ENCODE data around the gene C4orf50.

The C4orf50 gene

DNA sequence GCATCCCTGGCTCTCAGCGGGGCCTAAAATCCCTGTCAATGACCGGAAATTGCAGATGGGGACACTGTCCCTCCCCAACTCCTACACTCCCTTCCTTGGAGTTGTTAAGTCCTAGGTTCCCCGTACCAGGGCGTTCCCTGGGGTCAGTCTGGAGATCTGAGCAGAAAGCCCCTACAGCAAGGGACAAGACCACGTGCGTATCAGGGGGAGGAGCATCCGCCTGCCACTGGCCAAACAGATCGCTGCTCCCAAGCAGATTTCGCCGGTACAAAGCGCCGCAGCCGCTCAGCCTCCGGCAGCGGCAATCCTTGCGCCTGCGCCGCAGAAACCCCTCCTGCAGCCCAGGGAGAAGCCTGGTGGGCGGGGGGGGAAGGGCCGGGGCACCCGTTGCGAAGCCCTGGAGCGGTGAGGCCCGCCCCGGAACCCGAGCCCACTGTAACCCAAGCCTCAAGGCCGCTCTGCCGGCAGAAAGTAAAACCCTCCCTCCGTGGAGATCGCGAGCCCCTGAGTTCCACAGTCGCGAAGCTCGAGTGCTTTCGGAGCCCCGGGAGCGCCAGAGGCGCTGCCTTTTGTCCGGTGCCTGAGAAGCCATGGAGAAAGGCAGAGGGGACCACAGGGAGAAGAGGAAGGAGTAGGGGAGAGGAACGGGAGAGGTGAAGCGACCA is 128.0 kb downstream of the C4orf50 start:
- DNase-seq (ENCODE audit: low read depth): no peak

- no peak for DNase-seq (ENCODE audit: low read depth)
Measured at GRCh38 chr4:5889002-5889696, 129.1 kb downstream of the C4orf50 start.

DNA sequence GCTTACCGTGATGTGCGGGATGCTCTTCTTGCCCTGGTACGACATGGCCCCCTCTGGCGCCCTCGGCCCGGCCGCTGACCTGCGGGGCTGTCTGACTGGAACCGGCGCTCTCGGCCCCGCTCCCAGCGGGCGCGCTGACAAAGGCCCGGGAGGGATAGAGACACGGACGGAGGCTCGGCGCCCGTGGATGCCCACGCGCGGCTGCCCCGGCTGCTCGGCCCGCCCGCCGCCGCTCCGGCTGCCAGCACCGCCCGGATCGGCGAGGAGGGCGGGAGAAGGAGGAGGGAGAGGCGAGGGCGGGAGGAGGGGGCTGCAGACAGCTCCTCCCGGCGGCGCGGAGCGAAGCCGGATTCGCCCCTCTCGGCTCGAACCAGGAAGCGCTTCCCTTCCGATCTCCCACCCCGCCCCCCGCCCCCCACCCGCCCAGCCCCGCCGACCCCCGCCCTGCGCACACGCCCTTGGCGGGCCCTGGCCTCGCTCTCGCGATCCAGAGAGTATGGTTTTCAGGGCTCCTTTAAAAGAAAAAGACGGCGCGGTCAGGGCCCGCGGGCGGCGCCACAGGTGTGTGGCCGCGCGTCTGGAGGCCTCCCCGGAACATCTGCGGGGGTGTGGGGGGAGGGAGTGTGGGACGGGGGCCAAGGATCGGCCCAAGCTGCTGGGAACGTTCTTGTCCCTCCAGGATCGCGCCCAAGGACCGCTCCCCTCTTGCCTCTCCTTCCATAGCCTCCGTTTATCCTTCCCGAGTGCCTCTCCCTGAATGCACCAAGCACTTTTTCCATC is 129.8 kb downstream of the C4orf50 start:
- DNase-seq (ENCODE audit: low read depth): no peak

DNA sequence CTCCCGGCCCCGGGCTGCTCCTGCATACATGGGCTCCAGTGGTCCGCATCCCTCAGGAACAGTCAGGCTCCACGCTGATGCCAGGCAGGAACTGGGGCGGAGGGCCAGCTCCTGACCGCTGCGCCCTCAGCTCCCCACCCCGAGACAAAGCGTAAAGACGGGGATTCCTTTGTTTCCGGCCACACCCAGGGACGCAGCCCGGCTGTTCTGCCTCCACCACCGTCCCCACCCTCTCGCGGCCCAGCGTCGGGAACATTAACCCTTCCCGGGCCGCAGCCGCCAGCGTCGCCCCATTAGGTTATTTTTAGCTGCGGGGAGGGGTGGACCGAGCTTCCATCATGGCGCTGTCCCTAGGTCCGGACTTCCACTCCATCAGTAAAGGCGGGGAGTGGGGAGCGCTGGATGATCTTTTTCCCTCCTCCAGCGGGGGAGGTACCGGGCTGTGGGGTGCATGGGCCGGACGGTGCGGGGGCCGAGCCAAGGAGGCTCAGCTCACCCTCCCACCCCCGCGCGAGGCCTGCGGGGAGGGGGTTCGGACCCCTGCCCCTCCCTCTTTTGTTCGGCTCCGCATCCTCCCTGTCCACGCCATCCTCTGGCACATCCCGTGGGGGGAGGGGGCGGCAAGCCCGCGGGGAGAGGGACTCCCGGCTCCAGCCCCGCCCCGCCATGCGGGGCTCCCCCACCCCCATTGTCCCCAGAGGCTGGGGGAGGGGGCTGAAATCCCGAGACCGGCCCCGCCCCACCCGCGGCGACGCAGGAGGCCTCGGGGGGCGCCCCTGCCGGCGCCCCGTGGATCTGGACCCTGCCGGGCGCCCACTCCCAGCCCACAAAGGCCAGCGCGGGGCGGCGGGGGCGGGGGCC is 130.6 kb downstream of the C4orf50 start:
- no peak for DNase-seq (ENCODE audit: low read depth)

DNA sequence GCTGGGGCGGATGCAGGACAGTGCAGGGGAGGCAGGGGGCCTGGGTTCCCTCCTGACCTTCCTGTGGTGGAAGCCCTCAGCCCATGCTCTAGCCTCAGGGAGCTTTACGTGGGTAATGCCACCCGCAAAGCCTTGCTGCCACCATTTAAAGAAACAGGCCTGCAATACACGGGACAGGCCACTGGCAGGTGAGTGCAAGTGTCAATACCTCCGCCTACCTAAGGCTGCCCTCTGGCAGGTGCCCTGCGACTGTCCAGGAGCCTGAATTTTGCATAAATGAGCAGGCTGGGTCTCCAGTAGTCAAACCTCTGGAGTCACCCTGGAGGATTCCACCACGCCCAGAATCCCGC is 131.2 kb downstream of the C4orf50 start:
- no peak for DNase-seq (ENCODE audit: low read depth)

- no peak for DNase-seq (ENCODE audit: low read depth)
Measured at GRCh38 chr4:5885733-5886132, 132.5 kb downstream of the C4orf50 start.

- DNase-seq (ENCODE audit: low read depth): no peak
Measured at GRCh38 chr4:5884796-5885195, 133.4 kb downstream of the C4orf50 start.

- no peak for DNase-seq (ENCODE audit: low read depth)
Measured at GRCh38 chr4:5883916-5884315, 134.3 kb downstream of the C4orf50 start.

DNA sequence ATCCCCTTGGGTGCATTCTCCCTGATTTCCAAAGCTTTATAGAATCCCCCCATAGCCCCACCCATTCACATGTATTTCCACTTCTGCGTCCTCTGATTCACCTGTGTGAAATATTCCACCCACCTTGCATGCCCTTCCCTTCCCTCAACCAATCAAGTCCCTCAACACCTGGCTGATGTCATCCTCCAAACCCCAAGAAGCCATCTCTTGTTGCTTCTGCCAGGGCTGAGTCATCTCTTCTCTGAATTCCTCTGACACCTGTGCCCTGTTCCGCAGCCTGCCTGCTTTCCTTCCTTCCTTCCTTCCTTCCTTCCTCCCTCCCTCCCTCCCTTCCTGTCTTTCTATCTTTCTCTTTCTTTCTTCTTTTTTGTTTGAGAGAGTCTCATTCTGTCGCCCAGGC is 135.3 kb downstream of the C4orf50 start:
- DNase-seq (ENCODE audit: low read depth): no peak

DNA sequence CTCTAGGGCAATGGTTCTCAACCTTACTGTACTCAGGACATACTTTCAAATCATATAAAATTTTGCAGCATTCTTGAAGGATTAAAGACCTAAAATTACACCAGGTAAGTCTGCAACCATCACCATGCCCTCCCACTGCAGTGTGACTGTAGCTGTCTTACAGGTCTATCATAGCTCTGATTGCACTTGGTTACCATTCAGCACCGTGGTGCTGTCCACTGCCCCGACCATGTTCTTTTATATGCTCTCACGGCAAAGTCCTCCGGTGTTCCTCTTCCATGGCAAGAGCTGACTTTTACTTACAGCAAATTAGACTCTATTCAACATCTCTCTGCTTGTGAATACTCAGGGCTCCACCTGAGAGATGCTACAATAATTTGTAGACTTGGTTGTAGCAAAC is 136.9 kb downstream of the C4orf50 start:
- no peak for DNase-seq (ENCODE audit: low read depth)

DNA sequence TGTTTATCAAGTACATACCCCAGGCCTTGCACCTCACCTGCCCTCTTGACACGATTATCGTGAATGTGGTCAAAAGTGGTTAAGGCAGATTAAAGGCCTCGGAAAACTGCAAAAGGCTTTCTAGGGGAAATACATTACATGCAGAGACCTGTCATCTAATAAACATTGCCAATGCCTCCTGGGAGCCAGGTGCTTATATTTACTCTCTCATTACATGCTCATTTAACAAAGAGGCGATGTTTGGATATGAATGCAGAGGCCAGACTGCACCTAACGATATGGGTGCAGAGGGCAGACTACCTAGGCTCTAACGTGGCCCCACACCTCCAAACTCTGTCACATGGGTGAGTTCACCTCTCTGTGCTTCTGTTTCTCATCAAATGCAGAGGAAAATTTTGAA is 139.9 kb downstream of the C4orf50 start:
- no peak for DNase-seq (ENCODE audit: low read depth)

DNA sequence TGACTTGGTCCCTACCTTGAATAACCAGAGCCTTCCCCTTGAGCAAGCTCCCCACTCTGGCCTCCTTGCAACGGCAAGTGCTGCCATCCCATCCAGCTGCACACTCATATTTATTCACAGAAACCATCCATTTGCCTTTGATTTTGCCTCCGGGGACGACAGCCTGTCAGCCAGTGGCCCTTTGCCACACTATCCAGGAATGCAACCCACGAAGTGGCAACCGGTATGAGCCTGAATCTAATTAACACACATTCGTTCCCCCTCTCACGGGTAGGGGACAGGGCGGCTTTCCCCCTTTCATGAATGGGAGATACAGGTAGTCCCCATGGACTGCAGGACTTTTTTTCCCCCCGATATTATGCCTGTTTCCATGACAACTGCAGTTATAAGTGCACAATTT is 140.8 kb downstream of the C4orf50 start:
- DNase-seq (ENCODE audit: low read depth): no peak

GRCh38 chr4:5874811-5875449 is 143.3 kb downstream of the C4orf50 start:
- DNase-seq (ENCODE audit: low read depth): no peak

GRCh38 chr4:5870701-5871100 is 147.5 kb downstream of the C4orf50 start:
- DNase-seq (ENCODE audit: low read depth): no peak

GRCh38 chr4:5869966-5870619 is 148.1 kb downstream of the C4orf50 start:
- DNase-seq (ENCODE audit: low read depth): no peak

DNA sequence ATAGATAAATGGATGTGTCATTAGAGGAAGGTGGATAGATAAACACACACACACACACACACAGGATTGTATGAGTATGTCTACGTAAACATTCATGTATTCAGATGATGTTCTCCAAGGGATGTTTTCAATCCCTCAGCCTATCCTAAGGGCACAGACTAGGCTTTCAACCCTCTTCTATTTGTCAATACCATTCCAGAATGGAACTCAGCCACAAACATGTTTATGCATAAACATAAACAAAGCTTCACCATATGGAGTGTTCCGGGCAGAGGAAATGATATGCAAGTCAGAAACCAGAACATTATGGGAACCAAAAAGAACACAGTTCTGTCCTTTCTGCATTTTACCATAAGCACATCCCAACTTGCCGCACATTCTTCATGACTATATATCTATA is 150.4 kb downstream of the C4orf50 start:
- no peak for DNase-seq (ENCODE audit: low read depth)

DNA sequence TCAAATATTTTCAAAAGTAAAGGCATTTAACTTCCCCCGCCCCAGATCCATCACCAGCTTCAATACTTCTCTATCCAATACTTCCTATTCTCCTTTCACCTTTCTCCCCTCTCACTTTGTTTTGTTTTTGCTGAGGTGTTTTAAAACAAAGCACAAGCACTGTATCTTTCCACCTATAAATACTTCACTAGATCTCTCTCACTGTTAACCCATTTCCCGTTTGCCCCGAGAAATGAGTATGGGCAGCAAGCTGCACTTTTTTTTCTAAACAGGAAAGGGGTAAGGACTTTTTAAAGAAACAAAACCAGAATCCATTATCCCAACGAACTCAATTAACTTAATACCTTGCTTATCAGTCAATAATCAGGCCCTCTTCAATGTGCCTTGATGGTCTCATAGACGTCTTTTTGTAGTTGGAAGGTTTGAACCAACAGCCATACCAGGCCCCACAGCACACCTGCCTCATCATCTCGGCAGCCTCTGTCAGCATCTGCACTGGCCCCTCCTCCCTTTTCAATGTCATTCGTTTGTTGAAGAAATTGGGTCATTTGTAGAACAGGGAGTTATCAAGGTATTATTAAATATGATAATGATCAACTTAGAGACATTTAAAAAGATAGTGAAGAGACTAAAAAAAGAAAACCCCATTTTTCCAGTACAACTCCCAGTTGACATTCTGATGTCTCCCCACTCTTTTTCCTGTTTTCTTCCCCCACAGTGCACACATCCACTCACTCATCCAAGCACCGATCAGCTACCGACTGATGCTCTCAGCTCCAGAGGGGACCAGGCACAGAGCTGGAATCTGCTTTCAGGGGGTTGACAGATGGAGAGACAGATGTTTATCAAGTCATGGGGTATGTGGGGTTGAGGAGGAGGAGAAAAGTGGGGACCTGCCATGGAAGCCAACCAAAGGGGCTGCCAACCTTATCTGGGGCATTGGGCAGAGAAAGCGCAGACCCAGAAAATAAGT is 151.1 kb downstream of the C4orf50 start:
- no peak for DNase-seq (ENCODE audit: low read depth)

- no peak for DNase-seq (ENCODE audit: low read depth)
Measured at GRCh38 chr4:5865896-5866599, 152.2 kb downstream of the C4orf50 start.

DNA sequence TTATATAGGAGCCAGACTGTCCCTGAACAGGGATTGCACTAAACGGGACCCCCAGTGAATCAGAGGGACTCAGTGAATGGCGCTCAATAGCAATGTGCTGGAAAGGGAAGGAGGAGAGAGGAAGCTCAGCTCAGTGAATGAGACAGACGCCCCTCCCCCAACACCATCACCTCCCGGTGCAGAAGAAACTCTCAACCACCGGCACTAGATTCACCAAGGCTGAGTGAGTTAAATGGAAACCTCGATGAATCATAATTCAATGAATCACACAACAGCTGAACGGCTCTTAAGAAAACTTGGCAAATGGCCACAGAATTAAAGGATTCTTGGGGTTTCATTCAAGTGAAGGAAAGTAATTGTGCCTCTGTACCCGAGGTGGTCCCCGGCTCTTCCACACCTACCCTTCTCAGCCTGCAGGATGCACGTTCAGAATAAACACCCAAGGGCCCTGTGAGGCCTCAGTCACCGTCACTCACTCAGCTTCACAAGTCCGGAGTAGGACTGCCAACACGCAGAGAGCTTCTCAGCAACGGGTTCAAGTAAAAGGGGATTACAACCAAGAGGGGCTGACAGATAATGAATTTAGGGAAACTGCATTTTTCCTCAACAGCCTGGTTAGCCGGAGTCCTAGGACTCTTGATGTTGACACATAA is 154.6 kb downstream of the C4orf50 start:
- peak; percentile 37 for DNase-seq (ENCODE audit: low read depth)

Measured in activated T-cell treated with anti-CD3 and anti-CD28 coated beads for 24 hours (primary cell).